AG04450 (cell line): ENCODE results near the gene SCN4A. TPM values are rescaled to one million over a fixed set of nuclear protein-coding genes. Genes with fewer than 3 reads are reported as not detected.
"Not testable (repeated sequence)": the region's sequence is repeated elsewhere in the genome, so short reads cannot be mapped to it uniquely, and the experiment has no call there.

ENCODE experiments used
- CTCF ChIA-PET: fragments of 300-600, 350-600 bp; formaldehyde crosslinking; extraction: SDS; loops from one replicate; lab custom pipeline; 2022; ENCODE audit warnings: antibody characterized with exemption, inconsistent platforms; lab: Charles Lee
- POLR2A ChIA-PET: fragments of 350-600 bp; formaldehyde crosslinking; extraction: SDS; loops from one replicate; lab custom pipeline; 2021; ENCODE audit warnings: antibody characterized with exemption, inconsistent platforms; lab: Yijun Ruan, JAX
- DNase-seq: peaks from one replicate; pipeline ENCODE4 v3.0.0-alpha.2; 2011; ENCODE audit warnings: low read depth, low spot score
- H3K27ac ChIP-seq: one replicate; pipeline ENCODE4 v1.5.1; 2012; ENCODE audit warnings: low read depth, low read length, control low read depth
- H3K27me3 ChIP-seq: one replicate; pipeline ENCODE4 v1.6.0; 2012; ENCODE audit warnings: low read length; ENCODE audit not compliant: control insufficient read depth, insufficient read depth
- H3K4me3 ChIP-seq: 2 replicates; pipeline ENCODE4 v1.5.1; 2011; ENCODE audit warnings: mild to moderate bottlenecking, low read depth, low read length, control low read depth
- H3K9me3 ChIP-seq: 2 replicates; pipeline ENCODE4 v1.5.1; 2012; ENCODE audit warnings: low read length; ENCODE audit not compliant: control insufficient read depth, insufficient read depth
- polyA plus RNA-seq: library from polyadenylated mRNA; depleted of rRNA; stranded (reverse); fragments of >200 nt; gene quantifications from 2 replicates; pipeline ENCODE4 v1.2.3, GENCODE V29; 2011
- TF ChIP-seq, protein P1 (sequence below): IDR thresholded peaks from 2 replicates; pipeline ENCODE4 v1.5.1; 2011; ENCODE audit warnings: low read depth, low read length, control low read depth, inconsistent platforms

SCN4A gene
- polyA plus RNA-seq, 1 experiment, result 0.01 TPM

DNA sequence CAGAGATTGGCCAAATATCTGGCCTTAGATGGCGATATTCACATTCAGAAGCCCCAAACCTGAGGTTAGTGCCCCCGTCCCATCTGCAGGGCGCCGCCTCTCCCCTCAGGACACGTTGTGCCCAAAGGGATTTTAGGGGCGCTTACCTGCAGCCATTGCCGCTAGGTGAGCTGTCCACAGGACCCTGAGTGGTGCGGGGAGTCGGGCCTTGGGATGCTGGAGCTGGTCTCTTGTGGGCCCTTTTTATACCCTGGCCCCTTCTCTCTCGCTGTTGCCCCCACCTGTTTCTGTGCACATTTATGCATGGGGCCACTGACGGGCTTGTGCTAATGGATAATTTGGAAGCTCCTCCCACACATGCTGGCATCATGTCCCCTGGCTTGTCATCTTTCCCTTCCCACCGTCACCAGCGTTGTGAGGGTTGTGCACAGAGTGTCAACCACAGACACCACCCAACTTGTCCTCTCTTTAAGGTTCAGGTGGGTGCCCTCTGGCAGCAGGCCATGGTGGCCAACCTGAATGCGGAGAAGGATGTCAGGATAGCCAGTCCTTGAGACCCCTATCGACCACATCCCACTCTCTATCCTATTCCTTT, 61.6 kb downstream of the SCN4A start, which contains the start of gene CSHL1:
TSS of gene CSHL1 (minus strand) at position 218 of the 595 bp plus-strand sequence. CDS start at position 156, 62 bp downstream.
- Histone ChIP-seq H3K4me3 (no peak within 1 kb of the TSS), H3K9me3 (no peaks in the 10 kb centered on the region), H3K27me3 (peaks cover 28% of the 10 kb centered on the region), H3K27ac (no peak within 1 kb of the TSS)
- no peak for DNase-seq
- CTCF ChIA-PET, result interaction anchor here (0.6 to 3.4 kb wide), 11 partner anchors 12 to 223 kb away, joined by 3 to 31 read pairs (median 5); no protein-coding TSS in a partner anchor
- TF ChIP-seq, protein P1, sequence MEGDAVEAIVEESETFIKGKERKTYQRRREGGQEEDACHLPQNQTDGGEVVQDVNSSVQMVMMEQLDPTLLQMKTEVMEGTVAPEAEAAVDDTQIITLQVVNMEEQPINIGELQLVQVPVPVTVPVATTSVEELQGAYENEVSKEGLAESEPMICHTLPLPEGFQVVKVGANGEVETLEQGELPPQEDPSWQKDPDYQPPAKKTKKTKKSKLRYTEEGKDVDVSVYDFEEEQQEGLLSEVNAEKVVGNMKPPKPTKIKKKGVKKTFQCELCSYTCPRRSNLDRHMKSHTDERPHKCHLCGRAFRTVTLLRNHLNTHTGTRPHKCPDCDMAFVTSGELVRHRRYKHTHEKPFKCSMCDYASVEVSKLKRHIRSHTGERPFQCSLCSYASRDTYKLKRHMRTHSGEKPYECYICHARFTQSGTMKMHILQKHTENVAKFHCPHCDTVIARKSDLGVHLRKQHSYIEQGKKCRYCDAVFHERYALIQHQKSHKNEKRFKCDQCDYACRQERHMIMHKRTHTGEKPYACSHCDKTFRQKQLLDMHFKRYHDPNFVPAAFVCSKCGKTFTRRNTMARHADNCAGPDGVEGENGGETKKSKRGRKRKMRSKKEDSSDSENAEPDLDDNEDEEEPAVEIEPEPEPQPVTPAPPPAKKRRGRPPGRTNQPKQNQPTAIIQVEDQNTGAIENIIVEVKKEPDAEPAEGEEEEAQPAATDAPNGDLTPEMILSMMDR, result no peak
- POLR2A ChIA-PET, result no interaction called here

DNA sequence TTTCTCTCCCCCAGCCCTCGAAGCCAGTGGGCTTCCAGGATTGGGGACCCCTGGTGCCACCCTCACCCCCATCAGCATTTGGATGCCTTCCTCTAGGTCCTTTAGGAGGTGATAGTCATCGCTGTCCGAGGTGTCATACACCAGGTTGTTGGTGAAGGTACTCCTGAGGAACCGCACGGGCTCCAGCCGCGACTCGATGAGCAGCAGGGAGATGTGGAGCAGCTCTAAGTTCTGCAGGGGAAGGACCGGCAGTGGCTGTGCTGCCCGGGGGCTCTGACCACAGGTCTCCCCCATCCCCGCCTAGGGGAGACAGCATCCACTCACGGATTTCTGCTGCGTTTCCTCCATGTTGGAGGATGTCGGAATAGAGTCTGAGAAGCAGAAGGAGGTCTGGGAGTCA, 62.6 kb downstream of the SCN4A start:
- TF ChIP-seq, protein P1, result no peak
- Histone ChIP-seq H3K27me3 (peaks cover 29% of the 10 kb centered on the region), H3K9me3 (no peaks in the 10 kb centered on the region), H3K27ac (no peak overlapping the region), H3K4me3 (no peak overlapping the region)
- DNase-seq, result no peak
- POLR2A ChIA-PET, result no interaction called here
- CTCF ChIA-PET, result interaction anchor here (2.7 kb wide), 1 partner anchor 115 kb away, joined by 19 read pairs; no protein-coding TSS in a partner anchor

DNA sequence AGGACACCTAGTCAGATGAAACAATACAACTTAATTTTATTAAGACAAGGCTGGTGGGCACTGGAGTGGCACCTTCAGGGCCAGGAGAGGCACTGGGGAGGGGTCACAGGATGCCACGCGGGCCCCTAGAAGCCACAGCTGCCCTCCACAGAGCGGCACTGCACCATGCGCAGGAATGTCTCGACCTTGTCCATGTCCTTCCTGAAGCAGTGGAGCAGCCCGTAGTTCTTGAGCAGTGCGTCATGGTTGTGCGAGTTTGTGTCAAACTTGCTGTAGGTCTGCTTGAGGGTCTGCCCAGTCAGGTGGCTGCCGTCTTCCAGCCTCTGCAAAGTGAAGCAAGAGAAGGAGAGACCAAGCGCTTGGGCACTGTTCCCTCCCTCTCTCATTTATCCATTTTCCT, 63.1 kb downstream of the SCN4A start:
- peaks cover 29% of the 10 kb centered on the region for H3K27me3 ChIP-seq
- H3K9me3 ChIP-seq, H3K4me3 ChIP-seq, H3K27ac ChIP-seq, CTCF ChIA-PET, DNase-seq, POLR2A ChIA-PET: not testable (repeated sequence)

DNA sequence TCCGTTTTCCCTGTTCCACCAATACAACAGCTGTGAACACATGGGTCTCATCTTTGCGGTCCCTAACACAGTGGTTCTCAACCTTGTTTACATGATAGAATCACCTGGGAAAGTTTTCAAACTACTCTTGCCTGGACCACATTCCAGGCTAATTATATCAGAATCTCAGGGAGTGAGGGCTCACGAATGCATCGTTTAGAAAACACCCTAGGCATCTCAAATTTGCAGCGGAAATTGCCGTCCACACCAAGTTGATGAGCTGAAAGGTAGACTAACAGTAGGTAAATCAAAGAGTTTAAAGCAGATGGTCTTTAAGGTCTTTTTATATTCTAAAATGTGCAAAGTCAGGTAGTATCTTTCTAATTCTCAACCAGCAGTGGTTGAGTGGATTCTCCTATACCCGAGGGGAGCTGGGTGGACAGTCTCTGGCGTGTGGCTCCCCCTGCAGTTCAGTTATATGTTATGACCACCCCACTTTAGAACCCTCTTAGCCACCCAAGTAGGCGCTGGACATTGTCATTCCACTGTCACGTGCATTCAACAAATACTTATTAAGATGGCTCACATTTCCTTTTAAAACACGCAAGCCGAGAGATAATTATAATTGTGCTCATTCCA, 65.4 kb downstream of the SCN4A start:
- POLR2A ChIA-PET, H3K9me3 ChIP-seq, H3K27ac ChIP-seq, H3K4me3 ChIP-seq, DNase-seq: not testable (repeated sequence)
- CTCF ChIA-PET, result interaction anchor here (1.2 to 1.8 kb wide), 3 partner anchors 11 to 226 kb away, joined by 4 to 6 read pairs (median 4); partner anchors contain the start of gene GH1
- H3K27me3 ChIP-seq, result peaks cover 22% of the 10 kb centered on the region
- TF ChIP-seq, protein P1, result peak; percentile 38

DNA sequence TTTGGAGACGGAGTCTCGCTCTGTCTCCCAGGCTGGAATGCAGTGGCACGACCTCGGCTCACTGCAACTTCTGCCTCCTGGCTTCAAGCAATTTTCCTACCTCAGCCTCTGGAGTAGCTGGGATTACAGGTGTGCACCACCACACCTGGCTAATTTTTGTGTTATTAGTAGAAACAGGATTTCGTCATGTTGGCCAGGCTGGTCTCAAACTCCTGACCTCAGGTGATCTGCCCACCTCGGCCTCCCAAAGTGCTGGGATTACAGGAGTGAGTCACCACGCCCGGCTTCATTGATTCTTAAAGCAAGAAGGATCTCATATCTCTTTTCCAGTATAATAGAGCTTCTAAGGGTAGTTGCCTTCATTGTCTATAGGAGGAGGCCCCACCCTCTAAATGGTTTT, 67.9 kb downstream of the SCN4A start:
- POLR2A ChIA-PET, H3K27ac ChIP-seq, H3K9me3 ChIP-seq, H3K4me3 ChIP-seq, DNase-seq: not testable (repeated sequence)
- CTCF ChIA-PET, result interaction anchor here (0.6 to 2.2 kb wide), 10 partner anchors 16 to 513 kb away, joined by 3 to 16 read pairs (median 4); no protein-coding TSS in a partner anchor
- peaks cover 22% of the 10 kb centered on the region for H3K27me3 ChIP-seq

DNA sequence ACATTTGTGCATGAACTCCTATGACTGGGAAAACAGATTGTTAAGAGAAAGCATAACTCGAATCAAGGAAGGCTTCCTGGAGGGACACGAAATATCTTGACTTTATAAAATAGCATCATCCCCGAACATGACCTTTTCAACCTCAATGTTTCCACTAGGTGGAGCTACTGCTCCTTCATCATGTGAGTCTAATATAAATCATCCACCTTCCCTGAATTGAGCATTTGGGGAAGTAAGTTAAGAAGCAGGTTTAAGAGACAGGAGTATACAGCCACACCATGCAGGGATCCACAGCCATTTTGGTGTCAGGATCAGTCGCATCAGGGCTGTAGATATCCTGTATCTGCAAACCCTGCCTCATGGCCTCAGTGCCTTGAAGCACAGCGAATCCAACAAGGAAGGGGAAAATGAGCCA, 68.9 kb downstream of the SCN4A start:
- DNase-seq, H3K27ac ChIP-seq, POLR2A ChIA-PET, H3K4me3 ChIP-seq, H3K9me3 ChIP-seq: not testable (repeated sequence)
- TF ChIP-seq, protein P1, result peak; percentile 21
- CTCF ChIA-PET, result interaction anchor here (0.6 to 2.2 kb wide), 7 partner anchors 9 to 514 kb away, joined by 3 to 16 read pairs (median 4); partner anchors contain the start of gene GH1
- H3K27me3 ChIP-seq, result peaks cover 21% of the 10 kb centered on the region

DNA sequence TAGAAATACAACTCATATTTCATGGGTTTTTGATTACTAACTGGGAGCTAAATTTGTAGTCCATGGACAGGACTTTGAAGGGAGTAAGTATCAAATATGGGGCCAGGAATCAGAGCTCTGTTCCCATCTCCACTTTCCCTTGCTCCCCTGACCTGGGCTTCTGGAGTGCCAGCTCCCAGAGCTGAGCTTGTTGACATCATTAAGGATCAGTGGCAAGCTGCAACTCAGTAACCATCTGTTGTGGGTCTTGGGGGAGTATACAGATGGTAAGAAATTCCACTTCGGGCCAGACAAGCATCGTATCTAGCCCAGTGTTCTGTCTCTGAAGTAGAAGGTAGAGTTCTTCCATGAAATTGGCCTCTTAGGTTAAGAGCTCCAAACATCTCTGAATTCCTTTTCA, 70.7 kb downstream of the SCN4A start:
- DNase-seq, H3K27ac ChIP-seq, H3K4me3 ChIP-seq, H3K9me3 ChIP-seq, POLR2A ChIA-PET: not testable (repeated sequence)
- H3K27me3 ChIP-seq, result peaks cover 12% of the 10 kb centered on the region
- CTCF ChIA-PET, result interaction anchor here (0.6 to 1.6 kb wide), 6 partner anchors 14 to 232 kb away, joined by 4 to 8 read pairs (median 6); no protein-coding TSS in a partner anchor
